H1 (cell line): ENCODE measurements around the gene DDX59. TPM values are rescaled to one million over a fixed set of nuclear protein-coding genes. Genes with fewer than 3 reads are reported as not detected.

Experiments used
- CTCF ChIA-PET: fragments of 300-600 bp; sonication (Branson Sonifier 250); formaldehyde crosslinking; loops from one replicate; lab custom pipeline; 2021; ENCODE audit not compliant: partially characterized antibody; lab: Charles Lee
- POLR2A ChIA-PET: fragments of 300-600 bp; sonication (Branson Sonifier 250); formaldehyde crosslinking; loops from one replicate; lab custom pipeline; 2021; ENCODE audit warnings: inconsistent platforms; ENCODE audit not compliant: partially characterized antibody; lab: Charles Lee
- DNase-seq, 2 experiments: peaks; one replicate each; pipeline versions ENCODE4 v3.0.0 to v3.0.0-alpha.2; 2010 to 2022; ENCODE audit warnings: low spot score in 2 of 2, low read depth in 1 of 2, mixed read lengths in 1 of 2
- FAIRE-seq: peaks from 2 replicates; lab custom pipeline; 2011; peaks lifted over from hg19 to GRCh38; lab: Jason Lieb, UNC
- H2AFZ ChIP-seq: 2 replicates; pipeline ENCODE4 v1.8.1; 2012; ENCODE audit warnings: low read length, inconsistent platforms
- H2AK5ac ChIP-seq: 2 replicates; pipeline ENCODE4 v1.6.1; 2013; ENCODE audit warnings: low read depth, low read length
- H2BK120ac ChIP-seq: replicated peaks from 2 replicates; pipeline ENCODE3; 2013; ENCODE audit warnings: low read depth, low read length, inconsistent platforms
- H2BK12ac ChIP-seq: 2 replicates; pipeline ENCODE4 v1.6.1; 2013; ENCODE audit warnings: low read depth, low read length
- H2BK15ac ChIP-seq: 2 replicates; pipeline ENCODE4 v1.6.1; 2013; ENCODE audit warnings: low read length
- H2BK20ac ChIP-seq: 2 replicates; pipeline ENCODE4 v1.6.1; 2013; ENCODE audit warnings: low read length
- H2BK5ac ChIP-seq: 2 replicates; pipeline ENCODE4 v1.6.1; 2013; ENCODE audit warnings: low read depth, low read length
- H3K14ac ChIP-seq: 2 replicates; pipeline ENCODE4 v1.6.1; 2013; ENCODE audit warnings: inconsistent platforms; ENCODE audit not compliant: insufficient read length
- H3K18ac ChIP-seq: 2 replicates; pipeline ENCODE4 v1.6.1; 2013; ENCODE audit warnings: low read length; ENCODE audit errors: extremely low read depth
- H3K23ac ChIP-seq: 2 replicates; pipeline ENCODE4 v1.6.1; 2013; ENCODE audit warnings: inconsistent platforms; ENCODE audit not compliant: insufficient read length
- H3K23me2 ChIP-seq: 2 replicates; pipeline ENCODE4 v1.6.1; 2013; ENCODE audit warnings: low read depth, low read length
- H3K27ac ChIP-seq: 2 replicates; pipeline ENCODE4 v1.6.1; 2011; ENCODE audit warnings: low read depth, low read length, inconsistent platforms
- H3K27me3 ChIP-seq, 4 experiments: replicated peaks in 1 of 4; 1 replicate in 1 of 4; 2 replicates in 3 of 4; pipeline versions ENCODE4 v1.6.1 to v1.8.1; 2011 to 2013; ENCODE audit warnings: low read length in 3 of 4, mild to moderate bottlenecking in 3 of 4, inconsistent platforms in 2 of 4, mixed read lengths in 2 of 4, moderate library complexity in 1 of 4; ENCODE audit not compliant: control insufficient read depth in 3 of 4, insufficient read depth in 3 of 4; ENCODE audit errors: extremely low read depth in 1 of 4
- H3K36me3 ChIP-seq, 4 experiments: 2 replicates each; pipeline versions ENCODE4 v1.6.1 to v1.8.1; 2011 to 2013; ENCODE audit warnings: mild to moderate bottlenecking in 4 of 4, low read length in 3 of 4, moderate library complexity in 2 of 4, control low read depth in 1 of 4, inconsistent platforms in 1 of 4; ENCODE audit not compliant: insufficient read depth in 4 of 4, control insufficient read depth in 2 of 4
- H3K4ac ChIP-seq: replicated peaks from 2 replicates; pipeline ENCODE3; 2013; ENCODE audit warnings: low read length, low read depth, mixed read lengths, inconsistent platforms; ENCODE audit not compliant: insufficient read length
- H3K4me1 ChIP-seq, 4 experiments: replicated peaks in 1 of 4; 1 replicate in 1 of 4; 2 replicates in 3 of 4; pipeline versions ENCODE4 v1.6.1 to v1.8.1; 2011 to 2013; ENCODE audit warnings: low read length in 3 of 4, inconsistent platforms in 2 of 4, mixed read lengths in 1 of 4; ENCODE audit not compliant: insufficient read depth in 4 of 4, control insufficient read depth in 3 of 4
- H3K4me2 ChIP-seq, 2 experiments: 2 replicates each; pipeline versions ENCODE4 v1.6.1 to v1.8.1; 2011 to 2013; ENCODE audit warnings: low read depth in 2 of 2, low read length in 2 of 2, control low read depth in 1 of 2, inconsistent platforms in 1 of 2, mild to moderate bottlenecking in 1 of 2; ENCODE audit not compliant: insufficient read depth in 1 of 2
- H3K4me3 ChIP-seq, 4 experiments: fragments of 200-600, 300-600 bp in 1 of 4; sonication (generic), shearing (Covaris generic), sonication (Bioruptor Twin) in 1 of 4; 2 replicates each; pipeline versions ENCODE4 v1.5.1 to v1.8.1; 2011 to 2016; ENCODE audit warnings: low read length in 4 of 4, low read depth in 3 of 4, control low read depth in 2 of 4, inconsistent platforms in 2 of 4, mild to moderate bottlenecking in 2 of 4, mixed read lengths in 1 of 4, moderate library complexity in 1 of 4; ENCODE audit not compliant: insufficient read depth in 2 of 4; ENCODE audit errors: extremely low read depth in 1 of 4
- H3K56ac ChIP-seq: replicated peaks from 2 replicates; pipeline ENCODE3; 2013; ENCODE audit warnings: low read depth, mild to moderate bottlenecking, mixed read lengths, low read length, inconsistent platforms; ENCODE audit not compliant: insufficient read length
- H3K79me1 ChIP-seq: 2 replicates; pipeline ENCODE4 v1.6.1; 2013; ENCODE audit warnings: low read depth, low read length, control low read depth
- H3K79me2 ChIP-seq, 2 experiments: 2 replicates each; pipeline versions ENCODE4 v1.6.1 to v1.8.1; 2012 to 2013; ENCODE audit warnings: low read length in 2 of 2, mild to moderate bottlenecking in 2 of 2, inconsistent platforms in 1 of 2; ENCODE audit not compliant: insufficient read depth in 2 of 2, control insufficient read depth in 1 of 2
- H3K9ac ChIP-seq, 4 experiments: replicated peaks in 1 of 4; 1 replicate in 1 of 4; 2 replicates in 3 of 4; pipeline versions ENCODE4 v1.6.1 to v1.8.1; 2011 to 2013; ENCODE audit warnings: low read depth in 3 of 4, low read length in 3 of 4, control low read depth in 2 of 4, mild to moderate bottlenecking in 2 of 4, moderate library complexity in 2 of 4, inconsistent platforms in 1 of 4; ENCODE audit errors: extremely low read depth in 1 of 4
- H3K9me3 ChIP-seq, 2 experiments: 2 replicates each; pipeline versions ENCODE4 v1.6.1 to v1.8.1; 2012 to 2013; ENCODE audit warnings: mild to moderate bottlenecking in 2 of 2, moderate library complexity in 2 of 2, control low read depth in 1 of 2, inconsistent platforms in 1 of 2, low read depth in 1 of 2, low read length in 1 of 2, mixed read lengths in 1 of 2; ENCODE audit not compliant: insufficient read depth in 2 of 2
- H4K20me1 ChIP-seq, 2 experiments: replicated peaks in 1 of 2; 2 replicates each; pipeline versions ENCODE3 to v1.8.1; 2011 to 2013; ENCODE audit warnings: inconsistent platforms in 2 of 2, low read length in 2 of 2, mild to moderate bottlenecking in 1 of 2; ENCODE audit not compliant: insufficient read depth in 2 of 2, control insufficient read depth in 1 of 2
- H4K5ac ChIP-seq: 2 replicates; pipeline ENCODE4 v1.6.1; 2013; ENCODE audit warnings: low read length, low read depth, mixed read lengths, inconsistent platforms; ENCODE audit not compliant: insufficient read length
- H4K8ac ChIP-seq: 2 replicates; pipeline ENCODE4 v1.8.0; 2013; ENCODE audit warnings: mild to moderate bottlenecking, moderate library complexity, low read length, inconsistent platforms; ENCODE audit not compliant: insufficient read depth; ENCODE audit errors: extremely low read depth
- H4K91ac ChIP-seq: replicated peaks from 2 replicates; pipeline ENCODE3; 2013; ENCODE audit warnings: low read length, mixed read lengths, inconsistent platforms; ENCODE audit not compliant: insufficient read length
- CBX8 ChIP-seq: fragments of 300-800, 300-1000 bp; sonication (generic); IDR thresholded peaks from 2 replicates; pipeline ENCODE4 v1.7.1; 2016; ENCODE audit warnings: low read depth, low read length, borderline replicate concordance
- KDM4A ChIP-seq: IDR thresholded peaks from one replicate; pipeline ENCODE4 v1.7.1; 2012; ENCODE audit warnings: low read depth, mild to moderate bottlenecking, moderate library complexity, low read length, inconsistent platforms; ENCODE audit not compliant: severe bottlenecking
- POLR2A ChIP-seq, 2 experiments: IDR thresholded peaks; 1 replicate in 1 of 2; 2 replicates in 1 of 2; pipeline ENCODE4 v1.6.1; 2011; ENCODE audit warnings: low read depth in 2 of 2, low read length in 2 of 2, mild to moderate bottlenecking in 2 of 2; ENCODE audit errors: control extremely low read depth in 1 of 2
- RBBP5 ChIP-seq: IDR thresholded peaks from 2 replicates; pipeline ENCODE4 v1.7.1; 2012; ENCODE audit warnings: low read depth, mild to moderate bottlenecking, inconsistent platforms, low read length, moderate library complexity, borderline replicate concordance
- SP4 ChIP-seq: IDR thresholded peaks from 2 replicates; pipeline ENCODE4 v1.6.1; 2012; ENCODE audit warnings: low read length, inconsistent platforms
- SRF ChIP-seq: IDR thresholded peaks from 2 replicates; pipeline ENCODE4 v1.6.1; 2011; ENCODE audit warnings: mild to moderate bottlenecking, low read depth, low read length, moderate library complexity
- TAF1 ChIP-seq: IDR thresholded peaks from 2 replicates; pipeline ENCODE4 v1.6.1; 2011; ENCODE audit warnings: mild to moderate bottlenecking, low read depth, low read length
- WGBS, 2 experiments: shearing (Covaris generic) in 1 of 2; methylation state at CpG; one replicate each; pipeline versions ENCODE4 v1.1.6 to v1.1.7; 2013 to 2015; ENCODE audit warnings: low lambda C conversion rate in 2 of 2, mixed read lengths in 2 of 2, inconsistent platforms in 1 of 2, low coverage in 1 of 2, missing lambda C conversion rate in 1 of 2; ENCODE audit not compliant: insufficient replicate concordance in 2 of 2, insufficient coverage in 1 of 2, insufficient read length in 1 of 2; ENCODE audit errors: extremely low coverage in 1 of 2, missing lambda C conversion rate in 1 of 2; 5-methylcytosine and 5-hydroxymethylcytosine counted together
- long read RNA-seq, 2 experiments: library from RNA in 1 of 2; library from capped mRNA in 1 of 2; stranded (forward); transcript quantifications; one replicate each; pipeline ENCODE4 v2.0.0, GENCODE V29; 2021; ENCODE audit warnings: inconsistent platforms in 1 of 2
- polyA minus RNA-seq, 3 experiments: library from RNA; depleted of rRNA, polyadenylated mRNA; stranded (reverse); fragments of >200 nt; gene quantifications; 1 replicate in 2 of 3; 2 replicates in 1 of 3; pipeline ENCODE4 v1.2.3, GENCODE V29; 2011
- polyA plus RNA-seq, 7 experiments: library from polyadenylated mRNA; depleted of rRNA in 3 of 7; stranded (reverse) in 5 of 7; unstranded in 2 of 7; fragments of >200 nt in 5 of 7; fragments of 200-250 nt in 2 of 7; gene quantifications; 1 replicate in 5 of 7; 2 replicates in 1 of 7; 4 replicates in 1 of 7; pipeline versions ENCODE4 v1.2.1 to v1.2.3, GENCODE V29; 2011 to 2013; ENCODE audit warnings: missing spikeins in 2 of 7, mixed read lengths in 2 of 7
- total RNA-seq: library from RNA; stranded (reverse); fragmentation: NEBNext Ultra II Directional; extraction: Animal tissue kit (Norgen Biotek cat#: 25700); gene quantifications from 2 replicates; pipeline ENCODE4 v1.2.1, GENCODE V29; 2021
- TF ChIP-seq, protein P1 (sequence below): IDR thresholded peaks from 2 replicates; pipeline ENCODE4 v1.6.1; 2012; ENCODE audit warnings: inconsistent platforms

The DDX59 gene
- total RNA-seq: 17.7 and 19.4 TPM in 2 replicates
- 5.0 and 8.3 TPM in 2 replicates for polyA plus RNA-seq (2011; rRNA removed)
- polyA plus RNA-seq (2011; cell fraction: cytosol; rRNA removed): 10.8 TPM
- 7.4 TPM for polyA plus RNA-seq (2011; cell fraction: nucleus; rRNA removed)
- polyA plus RNA-seq (2012, experiment 1 of 2): 12.7 to 15.5 TPM (median 12.9 TPM) in 4 replicates
- polyA plus RNA-seq (2012, experiment 2 of 2): 2.6 TPM
- polyA plus RNA-seq (2013, experiment 1 of 2): 12.0 TPM
- polyA plus RNA-seq (2013, experiment 2 of 2): 11.9 TPM
- polyA minus RNA-seq (2011; rRNA and poly(A)+ RNA removed): 11.0 and 12.3 TPM in 2 replicates
- 5.4 TPM for polyA minus RNA-seq (2011; cell fraction: cytosol; rRNA and poly(A)+ RNA removed)
- polyA minus RNA-seq (2011; cell fraction: nucleus; rRNA and poly(A)+ RNA removed): 10.9 TPM
- long read RNA-seq, experiment 1, partial matches to known transcripts: 3 of 5 reads
- long read RNA-seq, experiment 1, other reads (novel, unspliced or antisense): 0 of 5 reads
- long read RNA-seq, experiment 2, partial matches to known transcripts: 2 of 18 reads
- long read RNA-seq, experiment 2, other reads (novel, unspliced or antisense): 12 of 18 reads

DNA sequence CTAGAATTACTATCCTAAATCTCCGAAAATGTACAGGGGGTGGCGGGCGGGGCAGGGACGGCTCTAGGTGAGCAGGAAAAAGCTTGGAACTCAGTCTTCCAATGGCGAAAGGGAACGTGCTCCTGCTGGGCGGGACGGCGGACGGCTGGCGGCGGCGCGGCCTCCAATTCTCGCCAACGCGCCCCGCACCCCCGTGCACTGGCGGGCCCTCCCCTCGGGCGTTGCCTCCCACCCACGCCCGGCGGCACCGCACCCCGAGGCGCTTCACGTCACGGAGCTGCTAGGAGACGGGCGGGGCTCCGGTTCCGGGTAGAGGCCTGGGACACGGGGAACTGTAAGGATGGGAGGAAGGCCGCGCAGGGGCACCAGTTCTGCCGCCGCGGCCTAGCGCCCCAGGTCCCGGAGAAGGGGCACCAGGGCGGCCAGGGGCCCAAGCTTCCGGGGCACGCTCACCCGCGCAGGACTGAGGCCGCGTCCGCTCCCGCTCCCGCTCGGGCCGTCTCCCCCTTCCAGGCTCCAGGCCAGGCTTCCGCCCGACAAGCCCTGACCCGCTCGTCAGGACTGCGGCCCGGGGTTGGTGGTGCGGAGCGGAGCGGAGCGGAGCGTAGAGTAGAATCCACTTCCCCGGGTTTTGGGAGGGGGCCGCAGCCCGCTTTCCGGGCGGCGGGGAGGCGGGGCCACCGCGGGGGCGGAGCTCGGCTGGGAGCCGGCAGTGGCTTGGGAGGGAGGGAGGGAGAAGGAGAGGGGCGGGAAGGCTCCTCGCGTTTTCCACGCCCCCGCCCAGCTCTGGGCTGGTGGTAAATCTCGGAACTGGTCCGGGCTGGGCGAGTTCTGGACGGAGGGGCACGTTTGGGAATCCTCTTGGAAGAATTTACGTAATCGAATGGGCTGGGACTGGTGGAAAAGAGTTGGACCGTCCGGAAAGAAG lies at the start of gene DDX59:
TSS of gene DDX59 (minus strand) at position 594 of the 928 bp plus-strand sequence. CDS start 3,167 bp downstream, outside the sequence.
- no peak within 1 kb of the TSS for H2BK15ac ChIP-seq
- no peaks in the 10 kb centered on the region for H3K9me3 ChIP-seq
- 0 out of 2 replicates have a peak within 1 kb of the TSS, but pooled peaks have one; percentile 43 for H2BK12ac ChIP-seq
- peak within 1 kb of the TSS; percentile 93 for H3K27ac ChIP-seq
- H3K79me1 ChIP-seq: 0 out of 2 replicates have a peak, but pooled peaks cover 2% of the 10 kb centered on the region
- H3K4ac ChIP-seq: peak within 1 kb of the TSS; percentile 78
- H3K23me2 ChIP-seq: peaks cover 3% of the 10 kb centered on the region; the same call in 1 of the 2 replicates
- ChIA-PET CTCF (interaction anchor here (0.6 to 2.7 kb wide), 7 partner anchors 11 to 260 kb away, joined by 3 to 14 read pairs (median 4); no protein-coding TSS in a partner anchor), POLR2A (interaction anchor here (0.7 to 1.8 kb wide), 17 partner anchors 8 to 221 kb away, joined by 3 to 8 read pairs (median 4); partner anchors contain the start of genes CAMSAP2 and KIF14)
- peak within 1 kb of the TSS; percentile 79 for H3K56ac ChIP-seq
- H4K5ac ChIP-seq: peak within 1 kb of the TSS; percentile 99
- 0 out of 2 replicates have a peak within 1 kb of the TSS, but pooled peaks have one; percentile 31 for H2AFZ ChIP-seq
- peak within 1 kb of the TSS; percentile 98 for H4K8ac ChIP-seq
- peak within 1 kb of the TSS; percentile 80 to 84 for H3K4me2 ChIP-seq
- peak within 1 kb of the TSS; percentile 68 to 86 (median 78) for H3K4me3 ChIP-seq
- H3K36me3 ChIP-seq: peaks cover 0 to 6% (median 0%) of the 10 kb centered on the region in 4 experiments; a peak in 1 of 8 replicates
- no peak within 1 kb of the TSS for H2AK5ac ChIP-seq
- no peak within 1 kb of the TSS for H3K23ac ChIP-seq
- H2BK120ac ChIP-seq: peak within 1 kb of the TSS; percentile 79
- DNase-seq (peak; percentile 88 to 93), FAIRE-seq (no peak)
- peak within 1 kb of the TSS; percentile 94 for H3K18ac ChIP-seq
- peaks cover 0 to 8% (median 5%) of the 10 kb centered on the region in 4 experiments; a peak in 4 of 7 replicates for H3K4me1 ChIP-seq
- H2BK5ac ChIP-seq: peak within 1 kb of the TSS; percentile 91; the same call in 1 of the 2 replicates
- peaks cover 0 to 19% of the 10 kb centered on the region in 2 experiments; a peak in 3 of 4 replicates for H3K79me2 ChIP-seq
- no peaks in the 10 kb centered on the region for H4K20me1 ChIP-seq
- H3K9ac ChIP-seq: peak within 1 kb of the TSS; percentile 78 to 95 (median 88)
- 2% methylated on average over 41 of the region's 91 CpGs; no CpG with 5 or more reads in 1 of the 2 experiments for WGBS, 2 experiments
- H3K14ac ChIP-seq: no peak within 1 kb of the TSS
- H4K91ac ChIP-seq: peak within 1 kb of the TSS; percentile 93
- no peaks in the 10 kb centered on the region for H3K27me3 ChIP-seq
- no peak within 1 kb of the TSS for H2BK20ac ChIP-seq
- TF ChIP-seq, protein P1, sequence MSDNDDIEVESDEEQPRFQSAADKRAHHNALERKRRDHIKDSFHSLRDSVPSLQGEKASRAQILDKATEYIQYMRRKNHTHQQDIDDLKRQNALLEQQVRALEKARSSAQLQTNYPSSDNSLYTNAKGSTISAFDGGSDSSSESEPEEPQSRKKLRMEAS: peak; percentile 81
- TF ChIP-seq CBX8 (no peak), KDM4A (peak; percentile 75), POLR2A (IDR thresholded peaks at IDR 0.05; ENCODE audit: control extremely low read depth in 1 of 2, low read depth in 2 of 2, low read length in 2 of 2) (peak; percentile 81 to 89), TAF1 (peak; percentile 83), RBBP5 (no peak; the same call in 1 of the 2 replicates), SRF (no peak), SP4 (no peak)
